ENCODE measurements around the gene PAMR1. TPM values are rescaled to one million over a fixed set of nuclear protein-coding genes. Genes with fewer than 3 reads are reported as not detected.

The PAMR1 gene
- total and polyA plus RNA-seq, 2 donors from 2014 or later, result 2.2 to 2.4 TPM

DNA sequence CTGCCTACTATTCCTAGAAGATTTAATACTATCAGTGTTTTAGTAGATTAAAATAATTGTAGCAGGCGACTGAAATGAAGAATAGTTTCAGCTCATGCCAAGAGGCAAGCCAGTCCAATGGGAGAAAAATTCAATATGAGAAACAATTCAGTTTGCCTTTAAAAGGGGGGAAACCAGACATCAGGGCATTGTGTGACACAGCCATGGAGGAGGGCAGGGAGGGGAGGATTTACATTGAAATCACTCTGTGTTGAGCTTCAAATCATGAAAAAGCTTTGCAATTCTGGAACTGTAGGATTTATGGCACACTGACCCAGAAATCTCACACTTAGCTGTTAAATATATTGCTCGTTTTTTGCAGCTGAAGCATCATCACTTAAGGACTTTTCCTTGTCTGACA is 110.6 kb downstream of the PAMR1 start:
- intact Hi-C loops (cut with DNase I), result no loop called here

DNA sequence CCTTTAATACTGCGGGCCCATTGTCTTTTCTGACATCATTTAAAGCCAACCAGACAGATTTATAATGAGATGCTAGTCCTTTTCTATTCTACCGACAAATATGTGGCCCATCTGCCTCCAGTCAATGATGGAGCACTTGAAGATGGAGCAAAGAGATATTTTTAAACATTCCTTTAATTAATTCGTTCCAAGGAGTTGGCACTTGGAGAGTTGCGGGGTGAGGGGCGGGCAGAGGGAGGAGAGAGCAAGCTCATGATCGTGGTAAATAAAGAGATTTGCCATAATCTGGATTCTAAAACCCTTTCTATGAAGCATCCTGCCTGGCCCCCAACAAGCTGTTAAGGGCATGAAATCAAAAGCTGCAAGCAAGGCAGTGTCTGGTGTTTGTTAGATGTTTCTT is 111.1 kb downstream of the PAMR1 start:
- intact Hi-C loops (cut with DNase I), result no loop called here
- H3K27me3 ChIP-seq (ENCODE audit: control insufficient read depth, insufficient read depth, low read length), result peaks cover 14% of the 10 kb centered on the region
- FAIRE-seq (no peak), DNase-seq (no peak)
- H3K4me1 ChIP-seq (ENCODE audit: control insufficient read depth in 2 of 3, insufficient read depth in 2 of 3, low read depth in 1 of 3, low read length in 3 of 3), result no peaks in the 10 kb centered on the region
- no peak overlapping the region for H3K4me3 ChIP-seq (ENCODE audit: low read length in 3 of 3)
- no peaks in the 10 kb centered on the region for H3K9me3 ChIP-seq (ENCODE audit: control insufficient read depth in 2 of 3, insufficient read depth in 1 of 3, low read length in 3 of 3)
- H3K9ac ChIP-seq (ENCODE audit: low read length in 3 of 3), result no peak overlapping the region
- H3K27ac ChIP-seq (ENCODE audit: low read depth in 2 of 2, low read length in 2 of 2), result no peak overlapping the region
- TF ChIP-seq, protein P1, sequence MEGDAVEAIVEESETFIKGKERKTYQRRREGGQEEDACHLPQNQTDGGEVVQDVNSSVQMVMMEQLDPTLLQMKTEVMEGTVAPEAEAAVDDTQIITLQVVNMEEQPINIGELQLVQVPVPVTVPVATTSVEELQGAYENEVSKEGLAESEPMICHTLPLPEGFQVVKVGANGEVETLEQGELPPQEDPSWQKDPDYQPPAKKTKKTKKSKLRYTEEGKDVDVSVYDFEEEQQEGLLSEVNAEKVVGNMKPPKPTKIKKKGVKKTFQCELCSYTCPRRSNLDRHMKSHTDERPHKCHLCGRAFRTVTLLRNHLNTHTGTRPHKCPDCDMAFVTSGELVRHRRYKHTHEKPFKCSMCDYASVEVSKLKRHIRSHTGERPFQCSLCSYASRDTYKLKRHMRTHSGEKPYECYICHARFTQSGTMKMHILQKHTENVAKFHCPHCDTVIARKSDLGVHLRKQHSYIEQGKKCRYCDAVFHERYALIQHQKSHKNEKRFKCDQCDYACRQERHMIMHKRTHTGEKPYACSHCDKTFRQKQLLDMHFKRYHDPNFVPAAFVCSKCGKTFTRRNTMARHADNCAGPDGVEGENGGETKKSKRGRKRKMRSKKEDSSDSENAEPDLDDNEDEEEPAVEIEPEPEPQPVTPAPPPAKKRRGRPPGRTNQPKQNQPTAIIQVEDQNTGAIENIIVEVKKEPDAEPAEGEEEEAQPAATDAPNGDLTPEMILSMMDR (IDR thresholded peaks at IDR 0.05; ENCODE audit: borderline replicate concordance, extremely low read depth, insufficient read depth), result no peak
- no peaks in the 10 kb centered on the region for H3K36me3 ChIP-seq (ENCODE audit: control insufficient read depth in 2 of 3, insufficient read depth in 3 of 3, low read length in 3 of 3)

More for the DNA sequence above, 110.6 kb downstream of the PAMR1 start:
- Histone ChIP-seq H3K27ac (ENCODE audit: low read depth in 2 of 2, low read length in 2 of 2) (no peak overlapping the region), H3K36me3 (ENCODE audit: control insufficient read depth in 2 of 3, insufficient read depth in 3 of 3, low read length in 3 of 3) (no peaks in the 10 kb centered on the region), H3K27me3 (ENCODE audit: control insufficient read depth, insufficient read depth, low read length) (peaks cover 14% of the 10 kb centered on the region), H3K4me3 (ENCODE audit: low read length in 3 of 3) (no peak overlapping the region), H3K9me3 (ENCODE audit: control insufficient read depth in 2 of 3, insufficient read depth in 1 of 3, low read length in 3 of 3) (no peaks in the 10 kb centered on the region), H3K9ac (ENCODE audit: low read length in 3 of 3) (no peak overlapping the region), H3K4me1 (ENCODE audit: control insufficient read depth in 2 of 3, insufficient read depth in 2 of 3, low read depth in 1 of 3, low read length in 3 of 3) (peaks cover 0 to 2% (median 0%) of the 10 kb centered on the region in 3 donors)
- TF ChIP-seq, protein P1 (IDR thresholded peaks at IDR 0.05; ENCODE audit: borderline replicate concordance, extremely low read depth, insufficient read depth), result no peak
- DNase-seq (no peak), FAIRE-seq (no peak)

DNA sequence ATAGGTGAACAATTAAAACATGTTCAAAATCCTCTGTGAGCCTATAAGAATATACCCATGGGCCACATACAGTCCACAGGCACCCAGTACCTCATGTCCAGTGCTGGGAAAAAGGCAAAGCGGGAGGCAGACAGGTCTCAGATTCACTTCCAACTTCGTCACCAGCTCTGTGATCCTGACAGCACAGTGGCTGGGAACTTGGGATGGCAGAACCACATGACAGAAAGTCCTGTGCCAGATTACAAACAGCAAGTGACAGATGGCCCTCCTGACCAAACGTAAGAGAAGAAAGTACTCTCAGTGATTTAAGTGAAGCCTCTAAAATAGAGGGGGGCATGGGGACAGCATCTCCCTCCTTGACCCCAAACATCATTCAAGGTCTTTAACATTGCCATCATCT is 111.8 kb downstream of the PAMR1 start:
- Histone ChIP-seq H3K36me3 (ENCODE audit: control insufficient read depth in 2 of 3, insufficient read depth in 3 of 3, low read length in 3 of 3) (no peaks in the 10 kb centered on the region), H3K9ac (ENCODE audit: low read length in 3 of 3) (no peak overlapping the region), H3K9me3 (ENCODE audit: control insufficient read depth in 2 of 3, insufficient read depth in 1 of 3, low read length in 3 of 3) (no peaks in the 10 kb centered on the region), H3K27ac (ENCODE audit: low read depth in 2 of 2, low read length in 2 of 2) (no peak overlapping the region), H3K27me3 (ENCODE audit: control insufficient read depth, insufficient read depth, low read length) (peaks cover 14% of the 10 kb centered on the region), H3K4me3 (ENCODE audit: low read length in 3 of 3) (no peak overlapping the region), H3K4me1 (ENCODE audit: control insufficient read depth in 2 of 3, insufficient read depth in 2 of 3, low read depth in 1 of 3, low read length in 3 of 3) (no peaks in the 10 kb centered on the region)
- TF ChIP-seq, protein P1 (IDR thresholded peaks at IDR 0.05; ENCODE audit: borderline replicate concordance, extremely low read depth, insufficient read depth), result no peak
- FAIRE-seq, result no peak
- intact Hi-C loops (cut with DNase I), result no loop called here
- DNase-seq, result no peak

DNA sequence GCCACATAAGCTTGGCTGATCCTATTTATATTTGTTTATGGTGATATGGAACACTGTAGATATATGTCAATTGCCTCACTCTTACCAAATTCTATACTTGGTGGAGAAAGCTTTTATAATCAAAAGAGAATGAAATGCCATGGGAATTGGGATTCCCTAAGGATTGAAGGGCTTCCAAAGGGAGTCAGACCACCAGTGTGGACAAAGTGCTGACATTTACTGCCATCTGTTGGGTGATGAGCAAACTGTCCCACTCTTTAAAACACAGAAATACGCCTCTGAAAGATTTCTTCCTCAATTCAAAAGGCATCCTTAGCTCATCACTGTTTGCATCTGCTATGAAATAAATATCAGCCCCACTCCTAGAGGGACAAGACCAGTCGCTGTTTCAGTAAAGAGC is 113.1 kb downstream of the PAMR1 start:
- intact Hi-C loops (cut with DNase I), result no loop called here
- Histone ChIP-seq H3K27me3 (ENCODE audit: control insufficient read depth, insufficient read depth, low read length) (peaks cover 8% of the 10 kb centered on the region), H3K36me3 (ENCODE audit: control insufficient read depth in 2 of 3, insufficient read depth in 3 of 3, low read length in 3 of 3) (no peaks in the 10 kb centered on the region), H3K4me3 (ENCODE audit: low read length in 3 of 3) (no peak overlapping the region), H3K9ac (ENCODE audit: low read length in 3 of 3) (no peak overlapping the region), H3K9me3 (ENCODE audit: control insufficient read depth in 2 of 3, insufficient read depth in 1 of 3, low read length in 3 of 3) (no peaks in the 10 kb centered on the region), H3K27ac (ENCODE audit: low read depth in 2 of 2, low read length in 2 of 2) (no peak overlapping the region), H3K4me1 (ENCODE audit: control insufficient read depth in 2 of 3, insufficient read depth in 2 of 3, low read depth in 1 of 3, low read length in 3 of 3) (no peaks in the 10 kb centered on the region)
- DNase-seq (peak in 2 of 5 donors; percentile 30 to 39), FAIRE-seq (no peak)
- TF ChIP-seq, protein P1 (IDR thresholded peaks at IDR 0.05; ENCODE audit: borderline replicate concordance, extremely low read depth, insufficient read depth), result peak; percentile 4
